ENCODE results near the gene ANKRA2.

The ANKRA2 gene, protein sequence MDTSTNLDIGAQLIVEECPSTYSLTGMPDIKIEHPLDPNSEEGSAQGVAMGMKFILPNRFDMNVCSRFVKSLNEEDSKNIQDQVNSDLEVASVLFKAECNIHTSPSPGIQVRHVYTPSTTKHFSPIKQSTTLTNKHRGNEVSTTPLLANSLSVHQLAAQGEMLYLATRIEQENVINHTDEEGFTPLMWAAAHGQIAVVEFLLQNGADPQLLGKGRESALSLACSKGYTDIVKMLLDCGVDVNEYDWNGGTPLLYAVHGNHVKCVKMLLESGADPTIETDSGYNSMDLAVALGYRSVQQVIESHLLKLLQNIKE

GRCh38 chr5:73565139-73565968 lies at the start of gene ANKRA2, which contains the start of gene UTP15:
ANKRA2 (minus strand) TSS chr5:73565639; CDS start chr5:73562881, 2,758 bp downstream.
UTP15 (plus strand) TSS chr5:73565743; CDS start chr5:73567345, 1,602 bp downstream.
- in situ Hi-C loops (cut with HindIII; ENCODE audit: low pct_ligation_motif_present, low pct_unique_long_range_greater_than_20kb, low sequenced_read_pairs) = no loop called here

GRCh38 chr5:73615085-73615484 lies 49.6 kb upstream of the ANKRA2 start:
- in situ Hi-C loops (cut with HindIII; ENCODE audit: low pct_ligation_motif_present, low pct_unique_long_range_greater_than_20kb, low sequenced_read_pairs) = no loop called here
- DNase-seq = no peak

More at GRCh38 chr5:73565139-73565968, at the start of gene ANKRA2, which contains the start of gene UTP15:
- peak; percentile 96 for DNase-seq

DNA sequence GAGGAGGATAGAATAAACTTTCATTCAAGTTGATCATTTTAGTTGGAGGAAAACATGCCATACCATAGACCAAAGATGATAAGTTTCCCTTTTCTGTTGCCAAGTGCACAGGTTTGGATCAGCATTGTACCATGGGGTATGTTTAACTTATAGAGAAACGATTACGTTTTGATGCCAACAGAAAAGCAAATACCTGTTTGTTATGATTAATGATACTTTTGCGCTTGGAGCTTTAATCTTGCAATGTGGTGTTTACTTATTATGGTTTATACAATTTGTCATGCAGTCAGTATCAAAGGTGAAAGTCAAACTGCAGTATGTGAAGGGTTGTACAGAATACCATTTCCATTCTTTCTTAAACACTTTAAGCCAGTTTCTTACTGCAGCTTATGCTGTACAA lies 47.4 kb upstream of the ANKRA2 start:
- no peak for DNase-seq
- in situ Hi-C loops (cut with HindIII; ENCODE audit: low pct_ligation_motif_present, low pct_unique_long_range_greater_than_20kb, low sequenced_read_pairs) = no loop called here

GRCh38 chr5:73607228-73607627 lies 41.8 kb upstream of the ANKRA2 start:
- DNase-seq = no peak
- in situ Hi-C loops (cut with HindIII; ENCODE audit: low pct_ligation_motif_present, low pct_unique_long_range_greater_than_20kb, low sequenced_read_pairs) = no loop called here

DNA sequence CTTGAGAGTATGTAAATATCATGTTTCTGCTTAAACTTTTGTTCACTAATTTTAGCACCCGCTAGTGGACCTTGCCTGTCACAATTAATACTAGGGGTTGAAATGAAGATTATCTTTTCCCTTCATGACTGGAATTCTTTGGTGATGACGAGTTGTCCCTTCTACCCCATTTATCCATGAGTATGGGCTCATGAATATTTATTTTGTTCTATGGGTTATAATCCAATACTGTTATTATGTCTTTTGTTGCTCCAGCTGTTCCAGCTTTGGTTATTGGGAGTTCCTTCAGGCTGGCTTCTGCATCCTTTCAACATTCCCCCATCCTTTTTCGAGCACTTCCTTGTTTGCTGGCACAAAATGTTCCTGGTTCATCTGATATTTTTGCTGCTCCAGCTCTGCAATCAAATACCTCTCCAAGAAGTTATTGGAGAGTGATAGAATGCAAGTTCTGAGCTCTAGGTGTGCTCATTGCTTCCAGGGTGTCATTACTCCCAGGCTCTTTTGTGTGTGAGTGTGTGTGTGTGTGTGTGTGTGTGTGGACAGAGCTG lies 40.8 kb upstream of the ANKRA2 start:
- DNase-seq = no peak
- in situ Hi-C loops (cut with HindIII; ENCODE audit: low pct_ligation_motif_present, low pct_unique_long_range_greater_than_20kb, low sequenced_read_pairs) = no loop called here

DNA sequence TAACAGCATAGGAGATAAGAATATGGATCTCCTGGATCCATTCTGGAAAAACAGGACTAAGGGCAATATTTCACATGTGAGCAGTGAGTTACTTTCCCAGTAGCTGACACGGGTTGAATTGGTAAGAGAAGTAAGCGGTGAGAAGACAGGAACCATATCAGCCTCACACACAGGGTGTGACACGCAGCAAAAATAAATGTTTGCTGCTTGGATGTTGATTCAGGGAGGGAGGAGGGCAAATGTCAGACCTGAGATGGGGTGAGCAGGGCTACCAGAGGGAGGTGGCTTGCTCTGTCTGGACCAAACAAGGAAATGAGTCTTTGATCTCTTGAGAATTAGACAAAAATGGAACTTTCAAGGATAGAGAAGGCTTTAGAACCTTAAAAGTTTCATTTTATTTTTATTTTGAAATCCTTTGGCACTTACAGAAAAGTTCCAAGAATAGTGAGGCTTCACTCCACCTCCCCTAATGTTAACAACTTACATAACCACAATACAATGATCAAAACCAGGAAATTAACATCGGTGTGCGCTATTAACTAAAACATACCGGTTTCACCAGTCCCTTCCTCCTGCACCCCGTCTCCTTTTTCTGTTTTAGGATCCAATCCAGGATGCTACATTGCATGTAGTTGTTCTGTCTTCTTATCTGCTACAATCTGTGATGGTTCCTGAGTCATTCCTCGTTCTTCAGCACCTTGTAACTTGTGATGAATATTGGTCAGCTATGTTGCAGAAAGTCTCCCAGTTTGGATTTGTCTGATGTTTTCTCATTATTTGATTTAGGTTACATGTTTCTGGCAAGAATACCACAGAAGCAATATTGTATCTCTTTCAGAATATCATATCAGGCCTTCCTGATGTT lies 40.0 kb upstream of the ANKRA2 start:
- no peak for DNase-seq
- in situ Hi-C loops (cut with HindIII; ENCODE audit: low pct_ligation_motif_present, low pct_unique_long_range_greater_than_20kb, low sequenced_read_pairs) = no loop called here

DNA sequence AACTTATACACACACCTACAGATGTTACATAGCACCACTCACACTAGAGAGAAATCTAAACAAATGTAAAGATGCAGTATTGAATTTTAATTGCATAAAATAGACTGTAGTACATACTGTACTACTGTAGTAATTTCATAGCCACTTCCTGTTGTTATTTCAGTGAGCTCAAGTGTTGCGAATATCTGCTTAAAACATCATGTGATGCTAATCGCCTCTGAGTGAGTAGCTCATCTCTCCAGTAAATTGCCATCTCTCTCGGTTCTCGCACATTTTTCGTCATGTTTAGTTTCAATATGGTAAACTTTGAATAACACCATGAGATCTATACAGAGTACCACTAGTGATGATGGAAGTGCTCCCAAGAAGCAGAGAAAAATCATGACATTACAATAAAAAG lies 38.6 kb upstream of the ANKRA2 start:
- in situ Hi-C loops (cut with HindIII; ENCODE audit: low pct_ligation_motif_present, low pct_unique_long_range_greater_than_20kb, low sequenced_read_pairs) = no loop called here
- no peak for DNase-seq

DNA sequence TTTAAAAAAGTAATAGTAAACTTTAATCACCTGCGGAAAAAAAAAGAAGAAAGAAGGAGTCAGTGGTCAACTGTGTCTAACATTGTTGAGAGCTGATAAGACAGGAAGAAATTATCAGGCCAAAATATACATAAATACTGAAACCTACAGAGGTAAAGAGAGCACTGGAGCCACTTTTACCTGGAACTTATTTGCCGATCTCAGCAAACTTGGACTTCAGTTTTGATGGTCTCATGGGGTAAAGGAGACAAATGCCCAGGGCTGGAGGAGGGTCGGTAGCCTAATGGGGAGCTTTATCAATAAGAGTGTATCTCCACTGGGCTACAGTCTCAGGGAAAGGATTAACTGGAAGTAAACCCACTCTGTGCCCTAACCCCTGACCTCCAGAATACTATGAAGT lies 33.9 kb upstream of the ANKRA2 start:
- no peak for DNase-seq
- in situ Hi-C loops (cut with HindIII; ENCODE audit: low pct_ligation_motif_present, low pct_unique_long_range_greater_than_20kb, low sequenced_read_pairs) = loop anchor here (25.0 kb wide), 1 partner anchor 188 kb away; no protein-coding TSS in a partner anchor

GRCh38 chr5:73596705-73597328 lies 31.4 kb upstream of the ANKRA2 start:
- in situ Hi-C loops (cut with HindIII; ENCODE audit: low pct_ligation_motif_present, low pct_unique_long_range_greater_than_20kb, low sequenced_read_pairs) = loop anchor here (25.0 kb wide), 1 partner anchor 190 kb away; no protein-coding TSS in a partner anchor
- peak; percentile 50 for DNase-seq

DNA sequence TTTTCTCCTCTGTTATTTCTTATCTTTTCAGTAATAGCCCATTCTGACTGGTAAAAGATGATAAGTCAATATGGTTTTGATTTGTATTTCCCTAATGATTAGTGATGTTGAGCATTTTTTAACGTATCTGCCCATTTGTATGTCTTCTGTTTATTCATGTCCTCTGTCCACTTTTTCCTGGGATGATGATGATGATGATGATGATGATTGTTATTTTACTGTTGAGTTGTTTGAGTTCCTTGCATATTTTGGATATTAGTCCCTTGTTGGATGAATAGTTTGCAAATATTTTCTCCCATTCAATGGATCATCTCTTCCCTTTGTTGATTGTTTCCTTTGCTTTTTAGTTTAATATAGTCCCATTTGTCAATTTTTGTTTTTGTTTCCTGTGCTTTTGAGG lies 27.1 kb upstream of the ANKRA2 start:
- in situ Hi-C loops (cut with HindIII; ENCODE audit: low pct_ligation_motif_present, low pct_unique_long_range_greater_than_20kb, low sequenced_read_pairs) = loop anchor here (25.0 kb wide), 1 partner anchor 195 kb away; no protein-coding TSS in a partner anchor
- DNase-seq = peak; percentile 18

GRCh38 chr5:73591698-73592501 lies 26.5 kb upstream of the ANKRA2 start:
- peak; percentile 26 for DNase-seq

DNA sequence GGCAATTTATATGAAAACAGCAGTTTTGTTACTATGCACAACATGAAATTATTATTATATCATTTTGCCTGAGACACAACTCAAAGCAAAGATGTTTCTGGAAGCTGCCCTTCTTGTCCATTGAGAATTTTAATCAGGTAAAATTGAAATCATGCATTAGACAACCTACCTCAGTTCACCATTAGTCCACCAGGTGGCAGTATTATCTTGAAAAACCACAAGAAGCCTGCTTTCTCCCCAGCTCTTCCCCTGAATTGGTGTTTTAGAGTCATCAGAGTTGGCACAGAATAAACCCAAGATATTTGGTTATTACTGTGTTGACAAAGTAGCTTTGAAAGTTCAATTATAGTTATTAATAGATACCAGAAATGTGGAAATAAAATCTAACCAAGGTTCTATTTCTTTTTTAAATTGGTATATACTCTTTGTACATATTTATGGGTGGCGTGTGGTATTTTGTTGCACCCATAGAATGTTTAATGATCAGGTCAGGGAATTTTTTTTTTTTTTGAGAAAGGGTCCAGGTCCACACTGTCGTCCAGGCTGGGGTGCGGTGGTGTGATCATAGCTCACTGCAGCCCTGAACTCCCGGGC lies 25.8 kb upstream of the ANKRA2 start:
- DNase-seq = peak; percentile 76
- in situ Hi-C loops (cut with HindIII; ENCODE audit: low pct_ligation_motif_present, low pct_unique_long_range_greater_than_20kb, low sequenced_read_pairs) = loop anchor here (25.0 kb wide), 1 partner anchor 196 kb away; no protein-coding TSS in a partner anchor

More at GRCh38 chr5:73591698-73592501, 26.5 kb upstream of the ANKRA2 start:
- in situ Hi-C loops (cut with HindIII; ENCODE audit: low pct_ligation_motif_present, low pct_unique_long_range_greater_than_20kb, low sequenced_read_pairs) = loop anchor here (25.0 kb wide), 1 partner anchor 195 kb away; no protein-coding TSS in a partner anchor

GRCh38 chr5:73587923-73588322 lies 22.5 kb upstream of the ANKRA2 start:
- in situ Hi-C loops (cut with HindIII; ENCODE audit: low pct_ligation_motif_present, low pct_unique_long_range_greater_than_20kb, low sequenced_read_pairs) = loop anchor here (25.0 kb wide), 1 partner anchor 199 kb away; no protein-coding TSS in a partner anchor
- no peak for DNase-seq

DNA sequence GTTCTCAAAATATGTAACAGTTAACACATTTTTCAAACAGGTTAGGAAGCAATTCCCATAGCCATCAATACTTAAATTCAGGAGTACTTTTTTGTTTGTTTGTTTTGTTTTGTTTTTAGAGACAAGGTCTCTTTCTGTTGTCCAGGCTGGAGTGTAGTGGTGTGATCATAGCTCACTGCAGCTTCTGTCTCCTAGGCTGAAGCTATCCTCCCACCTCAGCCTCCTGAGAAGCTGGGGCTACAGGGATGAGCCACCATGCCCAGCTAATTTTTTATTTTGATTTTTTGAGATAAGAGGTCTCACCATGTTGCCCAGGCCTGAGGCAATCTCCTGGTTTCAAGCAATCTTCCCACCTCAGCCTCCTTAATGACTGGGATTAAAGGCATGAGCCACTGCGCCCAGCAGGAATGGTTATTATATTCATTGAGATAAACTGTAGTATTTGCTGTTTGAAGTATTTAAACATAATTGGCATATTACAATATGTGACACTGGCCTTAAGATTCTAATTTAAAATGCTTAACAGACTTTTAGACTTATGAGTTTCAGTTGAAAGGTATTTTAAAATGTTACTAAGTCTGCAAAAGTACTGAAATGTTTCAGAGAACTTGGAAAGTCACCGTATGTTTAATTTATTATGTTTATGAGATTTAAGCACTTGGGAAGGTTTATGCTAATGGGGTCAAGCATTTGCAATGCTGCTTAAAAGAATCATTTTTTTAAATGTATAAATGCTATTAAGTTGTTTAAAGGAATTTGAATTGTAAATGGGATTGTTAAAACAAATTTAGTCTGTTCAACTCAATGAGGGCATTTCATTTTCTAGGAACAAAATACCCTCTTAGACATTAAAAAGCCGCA lies 17.1 kb upstream of the ANKRA2 start:
- DNase-seq = no peak
- in situ Hi-C loops (cut with HindIII; ENCODE audit: low pct_ligation_motif_present, low pct_unique_long_range_greater_than_20kb, low sequenced_read_pairs) = loop anchor here (25.0 kb wide), 1 partner anchor 205 kb away; no protein-coding TSS in a partner anchor

DNA sequence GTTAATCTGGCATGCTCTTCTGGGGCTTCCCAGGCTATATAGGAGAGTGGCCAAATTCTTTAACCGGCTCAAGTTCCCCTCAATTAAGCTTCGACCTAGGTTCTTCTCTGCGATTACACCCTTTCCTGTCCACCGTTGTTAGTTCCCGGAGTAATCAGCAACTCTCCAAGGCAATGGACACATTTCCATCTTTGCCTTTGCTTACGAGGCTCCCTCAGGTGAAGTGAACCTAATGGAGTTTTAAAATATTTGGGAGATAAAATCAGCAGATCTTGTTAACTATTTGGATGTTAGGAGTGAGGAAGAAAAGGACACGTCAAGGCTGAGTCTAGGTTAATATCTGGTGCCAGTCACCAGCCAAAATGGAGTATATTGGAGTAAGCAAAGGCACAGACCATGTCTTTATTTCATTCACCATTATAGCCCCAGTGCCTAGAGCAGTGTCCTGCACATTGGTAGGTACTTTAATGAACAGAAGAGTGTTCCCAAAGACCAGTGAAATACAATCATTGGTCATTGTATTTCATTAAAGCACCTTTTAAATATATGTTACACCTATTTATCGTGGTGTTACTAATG lies 619 bp upstream of the ANKRA2 start:
- peak; percentile 6 for DNase-seq
- in situ Hi-C loops (cut with HindIII; ENCODE audit: low pct_ligation_motif_present, low pct_unique_long_range_greater_than_20kb, low sequenced_read_pairs) = no loop called here

All from ACHN (cell line).